Neural crest cell (in vitro differentiated cells): ENCODE measurements around the gene GSS. TPM values are rescaled to one million over a fixed set of nuclear protein-coding genes. Genes with fewer than 3 reads are reported as not detected.
"Not testable (repeated sequence)": the region's sequence is repeated elsewhere in the genome, so short reads cannot be mapped to it uniquely, and the experiment has no call there.

Experiments used
- DNase-seq: peaks from one replicate; pipeline ENCODE4 v3.0.0; 2021; ENCODE audit warnings: low read depth, mixed read lengths, low spot score
- H3K27ac Mint-ChIP-seq: one replicate; pipeline ENCODE4 v1.8.0; 2021; ENCODE audit warnings: mild to moderate bottlenecking, mixed read lengths; ENCODE audit not compliant: unreplicated experiment
- H3K27me3 Mint-ChIP-seq: 2 replicates; pipeline ENCODE4 v1.8.0; 2021; ENCODE audit warnings: low read depth, mild to moderate bottlenecking, mixed read lengths
- H3K36me3 Mint-ChIP-seq: 2 replicates; pipeline ENCODE4 v1.8.0; 2021; ENCODE audit warnings: low read depth, mild to moderate bottlenecking, mixed read lengths
- H3K4me1 Mint-ChIP-seq: 2 replicates; pipeline ENCODE4 v1.8.0; 2021; ENCODE audit warnings: mixed read lengths
- H3K4me3 Mint-ChIP-seq: one replicate; pipeline ENCODE4 v1.8.0; 2021; ENCODE audit warnings: mild to moderate bottlenecking, mixed read lengths
- H3K9me3 Mint-ChIP-seq: 2 replicates; pipeline ENCODE4 v1.8.0; 2021; ENCODE audit warnings: mixed read lengths
- microRNA-seq: library from miRNA; unstranded; fragments of <30 nt; microRNA quantifications from one replicate; pipeline ENCODE4, GENCODE V29; 2020
- total RNA-seq: library from RNA; stranded (reverse); gene quantifications from 2 replicates; pipeline ENCODE4 v1.2.1, GENCODE V29; 2021
- TF ChIP-seq, protein P1 (sequence below): fragments of 200-600 bp; sonication (generic); conservative IDR thresholded peaks from 2 replicates; pipeline ENCODE4 v1.5.0; 2021; ENCODE audit warnings: antibody characterized with exemption, mild to moderate bottlenecking

The GSS gene
- total RNA-seq, 1 donor from 2014 or later = 78.8 TPM

- TF ChIP-seq, protein P1, sequence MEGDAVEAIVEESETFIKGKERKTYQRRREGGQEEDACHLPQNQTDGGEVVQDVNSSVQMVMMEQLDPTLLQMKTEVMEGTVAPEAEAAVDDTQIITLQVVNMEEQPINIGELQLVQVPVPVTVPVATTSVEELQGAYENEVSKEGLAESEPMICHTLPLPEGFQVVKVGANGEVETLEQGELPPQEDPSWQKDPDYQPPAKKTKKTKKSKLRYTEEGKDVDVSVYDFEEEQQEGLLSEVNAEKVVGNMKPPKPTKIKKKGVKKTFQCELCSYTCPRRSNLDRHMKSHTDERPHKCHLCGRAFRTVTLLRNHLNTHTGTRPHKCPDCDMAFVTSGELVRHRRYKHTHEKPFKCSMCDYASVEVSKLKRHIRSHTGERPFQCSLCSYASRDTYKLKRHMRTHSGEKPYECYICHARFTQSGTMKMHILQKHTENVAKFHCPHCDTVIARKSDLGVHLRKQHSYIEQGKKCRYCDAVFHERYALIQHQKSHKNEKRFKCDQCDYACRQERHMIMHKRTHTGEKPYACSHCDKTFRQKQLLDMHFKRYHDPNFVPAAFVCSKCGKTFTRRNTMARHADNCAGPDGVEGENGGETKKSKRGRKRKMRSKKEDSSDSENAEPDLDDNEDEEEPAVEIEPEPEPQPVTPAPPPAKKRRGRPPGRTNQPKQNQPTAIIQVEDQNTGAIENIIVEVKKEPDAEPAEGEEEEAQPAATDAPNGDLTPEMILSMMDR = no peak
- peaks cover 21% of the 10 kb centered on the region for H3K4me1 Mint-ChIP-seq
- no peaks in the 10 kb centered on the region for H3K9me3 Mint-ChIP-seq
- no peak overlapping the region for H3K27ac Mint-ChIP-seq
- H3K4me3 Mint-ChIP-seq = peak overlapping the region; percentile 5
- H3K27me3 Mint-ChIP-seq = no peaks in the 10 kb centered on the region
- H3K36me3 Mint-ChIP-seq = peaks cover 3% of the 10 kb centered on the region
- DNase-seq = no peak
Measured at GRCh38 chr20:34881689-34882088, 73.9 kb downstream of the GSS start.

DNA sequence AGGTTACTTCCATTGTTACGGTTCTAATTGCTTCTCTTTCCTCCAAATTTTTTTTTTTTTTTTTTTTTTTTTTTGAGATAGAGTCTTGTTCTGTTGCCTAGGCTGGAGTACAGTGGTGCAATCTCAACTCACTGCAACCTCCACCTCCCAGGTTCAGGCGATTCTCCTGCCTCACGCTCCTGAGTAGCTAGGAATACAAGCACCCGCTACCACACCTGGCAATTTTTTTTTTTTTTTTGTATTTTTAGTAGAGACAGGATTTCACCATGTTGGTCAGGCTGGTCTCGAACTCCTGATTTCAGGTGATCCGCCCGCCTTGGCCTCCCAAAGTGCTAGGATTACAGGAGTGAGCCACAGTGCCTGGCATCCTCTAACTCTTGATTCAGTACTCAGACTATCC is 74.6 kb downstream of the GSS start:
- not testable (repeated sequence) for H3K36me3 Mint-ChIP-seq, DNase-seq, H3K27ac Mint-ChIP-seq, H3K9me3 Mint-ChIP-seq, H3K27me3 Mint-ChIP-seq
- Mint-ChIP-seq H3K4me3 (peak overlapping the region; percentile 5), H3K4me1 (peaks cover 27% of the 10 kb centered on the region)

DNA sequence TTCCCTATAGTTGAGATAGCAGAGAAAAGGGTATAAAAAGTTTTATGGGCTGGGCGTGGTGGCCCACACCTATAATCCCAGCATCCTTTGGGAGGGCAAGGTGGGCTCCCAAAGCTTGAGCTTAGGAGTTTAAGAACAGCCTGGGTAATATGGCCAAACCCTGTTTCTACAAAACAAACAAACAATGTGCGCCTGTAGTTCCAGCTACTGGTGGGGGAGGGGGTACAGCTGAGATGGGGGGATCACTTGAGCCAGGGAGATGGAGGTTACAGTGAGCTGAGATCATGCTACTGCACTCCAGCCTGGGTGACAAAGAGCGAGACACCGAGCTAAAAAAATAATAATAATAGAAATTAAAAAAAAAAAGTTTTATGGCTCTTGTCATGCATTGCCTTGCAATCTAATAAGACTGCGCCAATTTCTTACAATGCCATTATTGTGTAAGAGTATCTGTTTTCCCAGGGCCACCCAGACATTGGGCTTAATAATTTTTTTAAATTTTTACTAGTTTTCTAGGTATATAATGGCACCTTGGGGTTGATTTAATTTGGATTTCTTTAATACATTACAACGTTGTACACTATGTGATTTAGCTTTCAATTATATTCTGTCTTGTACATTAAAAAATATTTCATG is 75.3 kb downstream of the GSS start:
- Mint-ChIP-seq H3K27ac (no peak overlapping the region), H3K4me1 (peaks cover 32% of the 10 kb centered on the region), H3K36me3 (peaks cover 3% of the 10 kb centered on the region), H3K4me3 (peak overlapping the region; percentile 52), H3K9me3 (peaks cover 3% of the 10 kb centered on the region), H3K27me3 (no peaks in the 10 kb centered on the region)
- DNase-seq = no peak
- TF ChIP-seq, protein P1 = no peak

Small RNA genes within 50 kb of the gene (microRNA-seq; reads per million reads assigned to microRNA genes)
- gene MIR499A (not detected), gene MIR499B (not detected)

Other genes with a start within 250 kb of the GSS start
- gene NCOA6, start 130.2 kb downstream of the GSS start, total RNA-seq = 76.0 and 79.5 TPM in 2 replicates
- gene GGT7, start 83.0 kb downstream of the GSS start, total RNA-seq = 64.1 and 67.7 TPM in 2 replicates
- gene ACSS2, start 79.2 kb downstream of the GSS start, total RNA-seq = 84.9 and 90.9 TPM in 2 replicates
- 0.55 and 0.77 TPM in 2 replicates for gene MYH7B, start 62 bp upstream of the GSS start, total RNA-seq
- gene TRPC4AP, start 137.0 kb upstream of the GSS start, total RNA-seq = 94.0 and 96.2 TPM in 2 replicates
- gene EDEM2, start 191.5 kb upstream of the GSS start, total RNA-seq = 16.9 and 17.9 TPM in 2 replicates
- not detected in 2 replicates for gene PROCR, start 216.3 kb upstream of the GSS start, total RNA-seq